GM18511 (cell line): Measurements from ENCODE around the gene C4orf17.
"Not testable (repeated sequence)": the region's sequence is repeated elsewhere in the genome, so short reads cannot be mapped to it uniquely, and the experiment has no call there.

ENCODE experiments used
- ATAC-seq: cut with Tn5 transposase; IDR thresholded peaks from one replicate; pipeline ENCODE4 v1.9.1; 2021; ENCODE audit warnings: mild to moderate bottlenecking, moderate library complexity; ENCODE audit not compliant: unreplicated experiment

Gene C4orf17

DNA sequence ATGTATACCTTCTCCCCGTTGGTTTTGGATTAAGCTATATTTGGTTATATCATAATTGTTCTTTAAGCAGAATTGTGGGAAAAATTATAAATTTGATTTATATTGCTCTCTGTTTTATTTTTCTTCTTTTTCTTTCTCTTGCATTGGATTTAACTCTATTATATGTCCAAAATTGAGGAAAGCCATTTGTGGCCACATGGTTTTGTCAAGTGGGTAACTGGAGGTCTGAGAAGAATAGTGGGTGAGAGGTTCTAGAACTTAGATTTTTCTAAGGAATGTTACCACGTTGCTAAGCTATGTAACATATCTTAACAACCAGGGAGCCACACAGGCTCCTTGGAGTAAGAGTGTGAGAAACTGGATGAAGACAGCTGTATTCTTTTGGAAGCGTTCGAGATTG, at the start of gene C4orf17:
Gene C4orf17 (plus strand): TSS at position 301 of the 400 bp plus-strand sequence. CDS start 2,061 bp downstream, outside the sequence.
- ATAC-seq = no peak

DNA sequence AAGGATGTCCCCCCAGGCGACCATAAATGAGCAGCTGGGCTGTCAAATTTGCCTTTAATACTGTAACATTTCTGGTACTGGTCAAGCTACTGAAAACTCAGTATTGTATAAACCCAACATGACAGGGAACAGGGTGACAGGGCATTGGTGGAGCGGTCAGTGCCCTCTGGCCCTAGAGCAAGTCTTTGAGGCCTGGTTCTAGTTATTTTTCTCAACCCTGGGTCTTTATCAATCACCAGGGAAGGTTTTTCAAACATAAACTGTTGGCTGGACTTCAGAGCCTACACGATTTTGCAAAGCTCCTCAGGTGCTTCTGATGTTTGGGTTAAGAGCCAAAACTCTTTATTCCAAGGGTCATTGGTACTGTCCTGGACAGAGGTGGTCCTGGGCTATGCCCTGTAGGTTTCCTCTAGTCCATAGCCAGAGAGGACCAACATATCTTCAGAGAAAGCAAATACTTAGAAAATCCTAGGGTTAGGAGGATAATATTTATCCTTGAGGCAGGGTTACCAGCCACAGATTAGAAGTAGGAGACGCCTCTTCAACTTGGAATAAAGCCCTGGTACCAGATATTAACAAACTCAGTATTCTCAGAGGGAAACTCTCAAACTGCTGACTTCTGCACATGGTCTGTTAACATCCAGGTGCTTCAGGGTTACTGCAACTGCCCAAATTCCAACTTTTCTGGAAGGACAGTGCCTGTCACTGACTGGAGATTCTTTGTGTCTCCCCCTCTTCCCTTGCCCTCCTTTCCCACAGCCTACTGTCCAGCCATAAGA, 49.0 kb upstream of the C4orf17 start:
- no peak for ATAC-seq

DNA sequence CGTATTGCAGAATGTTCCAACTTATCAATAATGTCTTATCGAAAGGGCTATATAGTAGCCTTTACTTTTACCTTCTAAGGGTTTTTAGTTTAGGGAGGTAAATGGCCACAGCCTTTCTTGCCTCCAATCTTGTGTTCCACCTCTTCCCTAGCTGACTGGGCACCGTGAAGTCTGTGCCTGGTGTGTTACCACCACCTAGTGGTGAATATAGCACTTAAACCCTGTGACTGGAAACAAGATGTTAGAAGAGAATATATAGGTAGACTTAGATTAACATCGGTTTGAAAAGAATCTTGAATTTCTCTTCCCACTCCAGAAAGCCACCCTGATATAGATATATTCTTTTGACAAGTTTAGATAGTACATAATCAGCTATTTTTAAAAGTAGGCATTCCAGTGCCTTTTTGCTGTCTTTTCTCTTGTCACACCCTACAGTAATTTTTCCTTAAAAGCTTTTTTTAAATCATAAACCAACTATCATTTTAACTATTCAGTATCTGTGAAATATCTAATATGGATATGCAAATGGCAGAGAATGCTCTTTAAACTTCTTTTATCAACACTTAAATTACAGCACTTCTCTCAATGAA, 47.9 kb upstream of the C4orf17 start:
- ATAC-seq = peak; percentile 95

DNA sequence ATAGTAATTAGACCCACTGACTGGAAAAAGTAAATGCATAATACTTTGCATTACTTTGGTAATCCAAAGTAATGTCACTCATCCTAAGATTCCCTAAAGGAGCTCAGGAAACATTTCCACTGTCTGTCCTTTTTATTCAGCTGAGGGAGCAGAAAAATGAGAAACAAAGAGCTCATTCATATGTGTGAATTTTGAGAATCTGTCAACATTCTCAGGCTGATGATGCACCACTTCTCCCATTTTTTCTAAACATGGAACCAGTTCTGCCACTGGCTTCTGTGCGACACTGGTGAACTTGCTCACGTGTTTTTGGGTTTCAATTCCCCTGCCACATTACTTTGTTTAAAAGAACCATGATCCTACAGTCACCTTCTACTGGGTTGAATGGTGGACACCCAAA, 47.3 kb upstream of the C4orf17 start:
- ATAC-seq = no peak

DNA sequence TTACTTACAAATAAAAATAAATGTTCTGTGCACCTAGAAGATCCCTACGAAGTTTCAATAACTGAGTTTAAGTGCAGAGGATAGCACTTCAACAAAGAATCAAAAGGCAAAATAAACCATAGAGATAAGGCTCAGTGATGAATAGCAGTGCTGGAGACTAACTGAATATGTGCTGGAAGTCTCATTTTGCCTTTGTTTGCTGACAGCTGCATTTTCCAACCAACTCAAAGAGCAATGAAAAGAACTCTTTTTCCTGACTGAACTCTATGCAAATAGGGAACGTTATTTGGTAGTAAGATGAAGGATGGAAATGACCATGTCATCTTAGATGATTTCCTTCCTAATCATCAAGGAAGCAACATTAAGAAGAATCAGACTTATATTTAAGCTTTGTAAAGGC, 42.9 kb upstream of the C4orf17 start:
- ATAC-seq = no peak

DNA sequence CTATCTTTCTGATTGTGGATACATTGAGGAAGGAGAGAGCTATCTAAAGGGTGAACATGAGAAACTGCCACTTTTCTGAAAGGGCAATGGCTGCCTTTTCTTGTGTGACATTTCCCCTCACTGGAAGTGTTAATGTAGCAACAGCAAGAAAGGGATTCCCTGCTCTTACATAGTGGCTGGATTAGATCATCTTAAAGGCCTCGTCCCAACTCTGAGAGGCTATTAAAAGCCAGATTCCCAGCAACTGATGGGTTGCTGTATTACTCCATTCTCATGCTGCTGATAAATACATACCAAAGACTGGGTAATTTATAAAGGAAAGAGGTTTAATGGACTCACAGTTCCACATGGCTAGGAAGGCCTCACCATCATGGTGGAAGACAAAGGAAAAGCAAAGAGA, 41.9 kb upstream of the C4orf17 start:
- ATAC-seq = no peak

DNA sequence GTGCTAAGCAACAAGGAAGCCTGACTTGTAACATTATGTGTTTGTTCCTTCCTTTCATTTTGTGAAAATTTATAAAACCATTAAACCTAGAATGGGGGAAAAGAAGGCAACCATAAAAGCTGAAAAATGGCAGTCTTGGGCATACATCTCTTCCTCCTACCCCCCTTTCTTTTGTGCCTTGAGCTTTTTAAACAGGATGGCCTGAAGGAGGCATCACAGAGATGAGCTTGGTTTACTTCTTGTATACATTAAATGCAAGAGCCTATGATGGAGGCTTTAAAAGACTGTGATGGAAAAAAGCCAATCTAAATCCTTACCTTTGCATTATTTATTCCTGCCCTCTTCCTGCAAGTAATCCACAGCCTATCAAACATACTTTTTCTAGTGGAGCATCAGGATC, 39.5 kb upstream of the C4orf17 start:
- ATAC-seq = no peak

DNA sequence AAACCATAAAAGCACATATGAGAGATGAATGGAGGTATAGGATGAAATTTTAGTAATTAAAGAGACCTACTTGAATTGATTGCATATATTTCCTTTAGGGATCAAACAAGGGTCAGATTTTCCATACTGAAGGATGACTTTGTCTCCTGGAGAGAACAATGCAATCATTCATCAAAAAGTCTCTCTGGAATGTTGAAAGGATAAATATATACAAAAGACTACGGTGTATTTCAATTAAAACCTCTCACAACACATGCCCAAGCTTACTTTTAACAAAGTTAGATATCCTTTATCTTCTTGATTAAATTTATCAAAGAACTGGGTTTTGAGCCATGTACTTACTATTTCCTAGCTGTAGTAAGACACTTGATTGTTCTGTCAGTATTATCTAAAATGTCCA, 38.9 kb upstream of the C4orf17 start:
- no peak for ATAC-seq

DNA sequence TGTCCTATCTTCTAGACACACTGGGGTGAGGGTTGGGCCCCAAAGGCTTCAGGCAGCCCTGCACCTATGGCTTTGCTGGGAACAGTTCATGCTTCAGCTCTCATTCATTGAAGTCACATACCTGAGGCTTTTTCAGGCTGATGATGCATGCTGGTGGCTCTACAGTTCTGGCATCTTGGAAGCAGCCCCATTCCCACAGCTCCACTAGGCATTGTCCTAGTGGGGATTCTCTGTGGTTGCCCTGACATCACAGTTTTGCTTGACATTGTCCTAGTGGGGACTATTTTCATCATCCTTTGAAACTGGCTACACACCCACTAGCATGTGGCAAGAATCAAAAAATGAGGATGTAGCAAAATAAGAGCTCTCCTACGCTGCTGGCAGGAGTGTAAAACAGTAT, 37.7 kb upstream of the C4orf17 start:
- ATAC-seq = no peak

DNA sequence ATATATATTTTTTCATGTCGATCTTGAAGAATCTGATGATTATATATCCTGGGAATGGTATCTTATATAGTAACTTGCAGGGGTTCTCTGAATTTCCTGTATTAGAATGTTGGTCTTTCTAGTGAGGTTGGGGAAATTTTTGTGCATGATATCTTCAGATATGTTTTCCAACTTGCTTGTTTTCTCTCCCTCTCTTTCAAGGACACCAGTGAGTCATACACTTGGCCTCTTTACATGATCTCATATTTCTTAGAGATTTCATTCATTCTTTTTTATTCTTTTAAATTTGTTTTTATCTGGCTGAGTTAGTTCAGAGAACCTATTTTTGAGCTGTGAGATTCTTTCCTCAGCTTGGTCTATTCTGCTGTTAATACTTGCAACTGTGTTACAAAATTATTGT, 27.2 kb upstream of the C4orf17 start:
- no peak for ATAC-seq

DNA sequence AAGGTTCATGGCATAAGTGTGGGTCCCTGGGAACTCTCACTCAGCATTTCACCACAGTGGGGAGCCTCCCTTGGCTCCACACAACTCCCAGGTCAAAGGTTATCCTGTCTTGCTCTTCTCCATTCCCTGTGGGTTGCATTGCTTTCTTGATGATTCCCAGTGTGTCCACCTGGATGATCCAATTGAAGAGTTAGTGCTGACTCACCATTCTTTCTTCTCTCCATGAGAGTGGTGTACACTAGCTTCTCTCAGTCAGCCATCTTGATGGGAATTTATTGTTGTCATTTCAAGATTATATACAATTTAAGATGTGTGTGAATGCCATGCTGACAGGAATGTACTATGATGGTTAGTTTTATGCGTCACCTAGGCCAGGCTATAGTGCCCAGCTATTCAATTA, 25.6 kb upstream of the C4orf17 start:
- ATAC-seq = no peak

DNA sequence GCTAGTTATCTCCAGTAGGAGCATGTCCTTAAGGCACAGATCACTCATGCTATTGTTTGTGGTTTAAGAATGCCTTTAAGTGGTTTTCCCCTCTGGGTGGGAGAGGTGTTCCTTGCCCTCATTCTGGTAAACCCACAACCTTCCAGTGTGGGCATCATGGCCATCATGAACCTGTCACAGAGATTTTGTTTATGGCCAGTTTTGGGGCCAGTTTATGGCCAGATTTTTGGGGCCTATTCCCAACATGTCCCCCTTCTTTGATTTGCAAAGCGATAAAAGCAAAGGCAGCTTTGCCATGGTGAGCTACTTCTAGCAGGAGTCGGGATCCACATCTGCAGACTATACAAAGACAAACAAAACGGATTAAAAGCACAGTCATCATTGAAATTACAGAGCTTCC, 24.2 kb upstream of the C4orf17 start:
- not testable (repeated sequence) for ATAC-seq

DNA sequence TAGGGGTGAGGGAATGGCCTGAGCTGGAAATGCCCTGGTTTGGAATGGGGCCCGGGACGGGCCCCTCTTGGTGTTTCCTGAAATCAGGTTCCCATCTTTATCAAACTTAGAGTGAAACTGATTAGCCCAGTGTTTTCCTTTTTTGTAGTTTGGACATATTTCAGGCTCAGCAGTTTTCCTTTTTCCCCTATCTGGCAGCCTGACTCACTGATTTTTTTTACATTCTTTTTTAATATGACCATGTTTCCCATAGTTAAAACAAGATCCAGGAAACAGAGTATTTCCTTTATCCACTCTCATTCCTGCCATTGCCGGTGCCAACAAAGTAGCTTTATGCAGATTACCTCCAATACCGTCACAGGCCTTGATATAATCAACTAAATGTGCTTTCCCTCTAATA, 20.5 kb upstream of the C4orf17 start:
- no peak for ATAC-seq

DNA sequence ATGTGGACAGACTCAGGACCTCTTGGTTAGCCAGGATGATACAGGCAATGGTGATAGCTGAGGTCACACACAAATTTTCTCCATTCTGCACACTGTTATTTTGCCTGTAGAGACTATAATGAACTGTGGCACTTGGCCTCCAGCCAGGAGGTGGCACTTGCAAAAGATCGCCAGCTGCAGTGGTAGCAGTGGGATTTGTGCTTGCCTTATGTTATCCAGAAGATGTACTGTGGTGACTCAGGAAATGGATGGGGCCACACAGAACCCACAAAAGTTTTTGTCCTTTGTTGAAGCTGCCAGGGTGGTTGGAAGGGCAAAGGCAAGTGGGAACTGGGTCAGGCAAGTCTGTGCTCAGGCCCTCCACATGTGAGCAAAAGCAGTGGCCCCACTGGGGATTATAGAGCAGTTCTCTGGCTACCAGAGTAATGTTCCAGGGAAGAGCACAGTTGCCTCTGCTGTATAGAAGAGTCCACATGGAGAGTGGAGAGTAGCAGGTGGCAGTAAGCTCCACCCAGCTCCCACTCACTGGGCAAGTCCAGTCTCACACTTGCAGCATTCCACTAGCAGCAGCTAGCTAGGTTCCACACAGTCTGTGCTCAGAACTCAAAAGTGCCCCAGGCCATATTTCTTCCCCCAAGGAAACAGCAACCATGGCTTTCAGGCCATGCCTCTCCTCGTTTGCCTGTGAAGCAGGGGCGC, 5.9 kb upstream of the C4orf17 start:
- ATAC-seq = no peak

DNA sequence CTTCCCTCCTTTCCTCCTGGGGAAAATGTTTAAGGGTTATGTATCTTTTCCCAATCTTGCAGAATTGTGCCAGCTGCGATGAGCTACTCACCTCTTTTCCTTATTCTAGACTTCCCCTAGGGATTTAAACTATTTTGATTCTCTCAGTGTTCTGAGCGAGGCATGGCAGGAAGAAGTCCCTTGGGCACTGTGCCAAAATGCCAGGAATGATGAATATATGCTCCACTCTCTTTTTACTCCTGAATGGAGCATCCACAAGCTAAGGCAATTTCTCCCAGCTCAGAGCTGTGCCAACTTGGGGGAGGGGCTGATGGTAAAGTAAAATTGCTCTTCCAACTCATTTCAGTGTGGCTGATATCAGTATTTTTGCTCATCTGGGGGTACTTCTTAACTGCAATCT, 4.0 kb upstream of the C4orf17 start:
- ATAC-seq = no peak

DNA sequence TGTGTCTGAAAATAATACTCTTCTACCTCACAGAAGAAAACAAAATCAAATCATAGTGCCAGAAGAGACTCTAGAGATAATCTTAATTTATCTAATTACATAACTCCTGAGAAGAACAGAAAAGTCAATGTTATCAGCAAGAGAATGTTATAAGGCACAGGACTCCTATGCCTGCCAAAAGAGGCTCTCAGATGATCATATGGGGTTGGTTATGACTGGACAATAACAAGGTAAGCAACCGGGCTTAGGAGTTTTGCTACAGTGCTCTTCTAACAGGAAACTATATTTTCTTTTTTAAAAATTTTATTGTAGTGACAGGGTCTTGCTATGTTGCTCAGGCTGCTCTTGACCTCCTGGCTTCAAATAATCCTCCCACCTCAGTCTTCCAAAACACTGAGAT, 3.5 kb upstream of the C4orf17 start:
- ATAC-seq = no peak

DNA sequence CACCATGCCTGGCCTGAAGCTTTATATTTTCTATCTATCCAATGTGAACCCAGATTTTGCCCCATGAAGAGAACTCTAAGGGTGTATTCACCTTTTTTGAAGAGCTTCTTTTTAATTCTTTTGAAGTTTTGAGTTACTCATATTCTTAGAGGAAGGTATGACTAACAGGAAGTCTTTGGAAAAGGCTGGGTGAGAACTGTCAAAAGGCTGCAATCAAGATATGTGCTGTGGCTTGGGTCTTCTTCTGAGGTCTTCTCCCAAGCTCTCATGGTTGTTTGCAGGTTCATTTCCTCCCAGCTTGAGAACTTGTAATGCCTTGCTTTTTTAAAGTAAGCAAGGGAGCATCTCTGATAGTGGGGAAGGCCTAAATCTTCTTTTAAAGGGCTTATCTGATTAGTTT, 3.1 kb upstream of the C4orf17 start:
- no peak for ATAC-seq

DNA sequence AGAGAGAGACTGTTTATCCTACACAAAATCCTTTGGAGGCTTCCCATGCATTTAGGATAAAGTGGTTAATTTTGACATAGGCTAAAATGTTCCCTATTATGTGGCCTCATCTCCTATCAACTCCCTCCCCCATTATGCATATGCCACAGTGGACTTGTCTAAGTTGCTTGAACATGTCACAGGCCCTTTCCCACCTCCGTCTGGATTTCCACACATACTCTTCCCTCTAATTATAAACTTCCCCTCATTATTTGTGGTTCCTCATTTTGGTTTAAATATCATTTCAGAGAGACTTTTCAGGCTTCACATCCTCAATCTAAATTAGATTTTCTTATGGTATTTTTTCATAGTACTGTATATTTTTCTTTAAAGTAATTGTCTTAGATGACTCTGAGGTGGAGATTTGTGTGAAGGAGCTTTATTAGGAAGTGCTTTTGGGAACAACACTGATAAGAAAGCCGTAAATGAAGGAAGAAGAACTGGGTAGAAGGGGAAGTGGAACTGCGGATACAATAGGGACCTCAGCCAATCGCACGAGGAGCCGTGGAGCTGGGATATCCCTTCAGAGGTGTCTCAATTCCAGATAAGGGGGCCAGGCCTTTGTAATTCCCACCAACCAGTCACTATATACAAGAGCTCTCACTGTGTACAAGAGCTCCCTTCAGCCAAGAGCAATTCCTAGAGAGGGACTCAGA, 7.9 kb downstream of the C4orf17 start:
- ATAC-seq = no peak

DNA sequence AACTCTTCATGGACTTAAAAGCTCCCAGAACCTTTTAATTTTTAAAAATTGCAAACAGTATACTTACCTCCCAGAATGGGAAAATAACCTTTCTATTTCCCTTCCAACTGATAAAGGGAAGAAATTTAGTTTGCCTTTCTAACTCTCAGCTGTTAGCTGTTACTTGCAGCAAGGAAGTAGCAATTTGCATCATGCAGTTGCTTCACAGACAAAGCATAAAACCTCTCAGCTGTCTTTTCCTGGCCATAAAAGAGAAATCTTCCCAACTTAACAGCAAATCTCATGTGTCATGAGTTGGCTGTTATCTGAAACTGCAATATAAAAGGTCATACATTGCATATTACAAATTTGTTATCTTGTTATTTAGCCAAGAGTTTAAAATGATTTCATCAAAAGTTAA, 18.4 kb downstream of the C4orf17 start:
- no peak for ATAC-seq

DNA sequence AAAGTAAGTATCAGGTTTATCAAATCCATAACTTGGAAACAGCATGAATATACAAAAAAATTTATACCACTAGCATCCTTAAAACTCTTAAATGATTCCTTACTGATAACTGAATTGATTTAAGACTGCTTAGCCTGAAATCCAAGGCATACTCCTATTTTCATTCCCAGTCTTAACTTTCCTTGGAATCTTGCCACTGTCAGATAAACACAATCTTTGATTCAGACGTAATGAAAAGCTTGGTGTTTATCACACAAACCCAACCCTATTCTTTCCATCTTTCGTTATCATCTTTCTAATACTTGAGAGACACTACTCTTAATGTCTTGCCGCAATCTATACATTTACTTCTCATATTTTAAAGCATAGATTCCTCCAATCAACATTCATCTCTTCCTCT, 19.1 kb downstream of the C4orf17 start:
- ATAC-seq = no peak

DNA sequence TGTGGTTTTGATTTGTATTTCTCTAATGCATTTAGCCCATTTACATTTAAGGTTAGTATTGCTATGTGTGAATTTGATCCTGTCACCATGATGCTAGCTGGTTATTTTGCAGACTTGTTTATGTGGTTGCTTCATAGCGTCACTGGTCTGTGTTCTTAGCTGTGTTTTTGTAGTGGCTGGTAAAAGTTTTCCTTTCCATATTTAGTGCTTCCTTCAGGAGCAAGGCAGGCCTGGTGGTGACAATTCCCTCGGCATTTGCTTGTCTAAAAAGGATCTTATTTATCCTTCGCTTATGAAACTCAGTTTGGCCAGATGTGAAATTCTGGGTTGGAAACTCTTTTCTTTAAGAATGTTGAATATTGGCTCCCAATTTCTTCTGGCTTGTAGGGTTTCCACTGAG, 23.9 kb downstream of the C4orf17 start:
- ATAC-seq = not testable (repeated sequence)

DNA sequence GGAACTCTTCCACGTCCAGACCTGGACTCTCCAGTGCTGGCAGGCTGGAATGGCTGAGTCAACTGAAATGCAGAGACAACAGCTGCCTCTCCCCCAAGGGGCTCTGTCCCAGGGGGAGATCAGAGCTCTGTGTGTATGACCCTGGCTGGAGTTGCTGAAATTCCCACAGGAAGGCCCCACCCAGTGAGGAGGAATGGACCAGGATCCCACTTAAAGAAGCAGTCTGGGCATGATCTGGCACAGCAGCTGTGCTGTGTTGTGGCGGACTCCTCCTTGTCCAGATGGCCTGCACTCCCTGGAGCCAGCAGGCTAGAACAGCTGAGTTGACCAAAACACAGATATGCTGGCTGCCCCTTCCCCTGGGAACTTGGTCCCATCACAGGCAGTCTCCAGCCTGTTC, 25.4 kb downstream of the C4orf17 start:
- ATAC-seq = no peak
